NOMO-1 (cell line): ENCODE data around the gene RCHY1.
"Not testable (repeated sequence)": the region's sequence is repeated elsewhere in the genome, so short reads cannot be mapped to it uniquely, and the experiment has no call there.

Source experiments
- DNase-seq, 2 experiments: peaks; one replicate each; lab custom pipeline; 2025; ENCODE audit not compliant: unreplicated experiment in 2 of 2; lab: John Stamatoyannopoulos, UW

Gene RCHY1

GRCh38 chr4:75514131-75514948 lies at the start of gene RCHY1, which contains the start of gene THAP6:
Gene RCHY1, minus strand, starts transcription at chr4:75514403. Its CDS starts 117 bp downstream, at chr4:75514286.
Gene THAP6, plus strand, starts transcription at chr4:75514473. Its CDS starts 980 bp downstream, at chr4:75515453.
- peak; percentile 92 to 97 for DNase-seq

- no peak for DNase-seq
These were observed 47.6 kb upstream of the RCHY1 start for GRCh38 chr4:75561789-75562188.

- no peak for DNase-seq
These were observed 43.5 kb upstream of the RCHY1 start for GRCh38 chr4:75557696-75558095.

GRCh38 chr4:75555294-75556164 lies 41.3 kb upstream of the RCHY1 start, which contains the start of gene ODAPH:
Gene ODAPH, plus strand, starts transcription at chr4:75556066. Its CDS starts 17 bp downstream, at chr4:75556083.
- DNase-seq: no peak

GRCh38 chr4:75552452-75552851 lies 38.2 kb upstream of the RCHY1 start:
- no peak for DNase-seq

GRCh38 chr4:75549019-75549418 lies 34.8 kb upstream of the RCHY1 start:
- DNase-seq: no peak

GRCh38 chr4:75547647-75548387 lies 33.6 kb upstream of the RCHY1 start:
- DNase-seq: peak in 1 of 2 experiments; percentile 13

- no peak for DNase-seq
These were observed 31.3 kb upstream of the RCHY1 start for GRCh38 chr4:75545526-75545925.

- DNase-seq: no peak
These were observed 30.7 kb upstream of the RCHY1 start for GRCh38 chr4:75544870-75545269.

- DNase-seq: not testable (repeated sequence)
These were observed 30.0 kb upstream of the RCHY1 start for GRCh38 chr4:75544220-75544619.

GRCh38 chr4:75542824-75543223 lies 28.6 kb upstream of the RCHY1 start:
- no peak for DNase-seq

- not testable (repeated sequence) for DNase-seq
These were observed 23.1 kb upstream of the RCHY1 start for GRCh38 chr4:75537308-75537707.

GRCh38 chr4:75533926-75534325 lies 19.7 kb upstream of the RCHY1 start:
- not testable (repeated sequence) for DNase-seq

- DNase-seq: not testable (repeated sequence)
These were observed 19.2 kb upstream of the RCHY1 start for GRCh38 chr4:75533339-75533887.

GRCh38 chr4:75531536-75532143 lies 17.4 kb upstream of the RCHY1 start:
- DNase-seq: not testable (repeated sequence)

GRCh38 chr4:75530556-75531322 lies 16.5 kb upstream of the RCHY1 start:
- DNase-seq: no peak

GRCh38 chr4:75527482-75527881 lies 13.3 kb upstream of the RCHY1 start:
- DNase-seq: no peak

GRCh38 chr4:75525910-75526309 lies 11.7 kb upstream of the RCHY1 start:
- no peak for DNase-seq

GRCh38 chr4:75525086-75525485 lies 10.9 kb upstream of the RCHY1 start:
- no peak for DNase-seq
